Mucosa of rectum (tissue), 2 donors: ENCODE results near the gene SHC4.
A peak's percentile ranks its signal among the peaks of the same experiment; 100 is the strongest.

Experiments
- H3K27ac ChIP-seq, 2 donors: one replicate each; pipeline ENCODE4 v1.7.0; 2013; ENCODE audit warnings: inconsistent platforms in 2 of 2, low read depth in 2 of 2, low read length in 2 of 2
- H3K27me3 ChIP-seq, 2 donors: one replicate each; pipeline ENCODE4 v1.7.0; 2013; ENCODE audit warnings: low read length in 2 of 2; ENCODE audit not compliant: control insufficient read depth in 2 of 2, insufficient read depth in 2 of 2
- H3K36me3 ChIP-seq, 2 donors: one replicate each; pipeline ENCODE4 v1.7.0; 2013; ENCODE audit warnings: low read length in 2 of 2; ENCODE audit not compliant: control insufficient read depth in 2 of 2, insufficient read depth in 2 of 2
- H3K4me1 ChIP-seq, 2 donors: one replicate each; pipeline ENCODE4 v1.7.0; 2013; ENCODE audit warnings: low read length in 2 of 2, mild to moderate bottlenecking in 1 of 2; ENCODE audit not compliant: control insufficient read depth in 2 of 2, insufficient read depth in 2 of 2
- H3K4me3 ChIP-seq, 2 donors: one replicate each; pipeline ENCODE4 v1.7.0; 2013; ENCODE audit warnings: low read length in 2 of 2
- H3K9ac ChIP-seq, 2 donors: one replicate each; pipeline ENCODE4 v1.7.0; 2013; ENCODE audit warnings: low read length in 2 of 2, low read depth in 1 of 2, mild to moderate bottlenecking in 1 of 2
- H3K9me3 ChIP-seq, 2 donors: one replicate each; pipeline ENCODE4 v1.7.0; 2013; ENCODE audit warnings: low read length in 2 of 2; ENCODE audit not compliant: control insufficient read depth in 2 of 2
- donor health status: healthy.
- donor health status: Normal muscosa, but diverticular disease.

SHC4 gene, protein sequence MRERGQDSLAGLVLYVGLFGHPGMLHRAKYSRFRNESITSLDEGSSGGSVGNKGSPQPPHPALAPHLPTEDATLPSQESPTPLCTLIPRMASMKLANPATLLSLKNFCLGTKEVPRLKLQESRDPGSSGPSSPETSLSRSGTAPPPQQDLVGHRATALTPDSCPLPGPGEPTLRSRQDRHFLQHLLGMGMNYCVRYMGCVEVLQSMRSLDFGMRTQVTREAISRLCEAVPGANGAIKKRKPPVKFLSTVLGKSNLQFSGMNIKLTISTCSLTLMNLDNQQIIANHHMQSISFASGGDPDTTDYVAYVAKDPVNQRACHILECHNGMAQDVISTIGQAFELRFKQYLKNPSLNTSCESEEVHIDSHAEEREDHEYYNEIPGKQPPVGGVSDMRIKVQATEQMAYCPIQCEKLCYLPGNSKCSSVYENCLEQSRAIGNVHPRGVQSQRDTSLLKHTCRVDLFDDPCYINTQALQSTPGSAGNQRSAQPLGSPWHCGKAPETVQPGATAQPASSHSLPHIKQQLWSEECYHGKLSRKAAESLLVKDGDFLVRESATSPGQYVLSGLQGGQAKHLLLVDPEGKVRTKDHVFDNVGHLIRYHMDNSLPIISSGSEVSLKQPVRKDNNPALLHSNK

DNA sequence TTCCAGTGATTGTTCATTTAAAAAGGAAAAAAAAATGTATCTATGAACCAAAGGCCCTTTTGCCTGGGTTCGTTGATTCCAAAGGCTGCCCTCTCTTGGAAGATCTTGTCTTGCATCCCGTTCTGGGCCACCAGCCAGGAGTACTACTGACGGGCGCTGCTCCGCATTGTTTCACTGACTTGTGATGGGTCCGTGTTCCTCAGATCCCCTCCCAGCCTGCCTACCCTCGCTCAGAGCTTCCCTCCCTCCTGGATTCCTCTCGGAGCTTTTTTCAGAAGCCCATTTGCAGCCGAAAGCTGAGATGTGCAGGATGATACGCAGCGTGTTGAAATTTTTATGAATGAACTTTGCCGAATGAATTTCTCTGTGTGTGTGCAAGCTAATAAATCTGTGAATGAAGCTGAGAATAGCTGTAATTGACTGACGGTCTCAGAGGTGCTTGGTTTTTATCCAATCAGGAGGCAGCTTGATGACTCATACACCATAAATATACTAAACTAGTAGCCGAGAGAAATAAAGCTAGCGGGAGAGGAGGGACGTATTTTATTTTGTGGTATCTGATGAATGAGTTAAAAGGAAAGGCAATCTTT is at the start of gene SHC4:
Gene SHC4 (minus strand): TSS at position 396 of the 590 bp plus-strand sequence. CDS start 904 bp downstream, outside the sequence.
- no peaks in the 10 kb centered on the region for H3K36me3 ChIP-seq
- H3K27ac ChIP-seq, result no peak within 1 kb of the TSS
- H3K9me3 ChIP-seq, result no peaks in the 10 kb centered on the region
- peak within 1 kb of the TSS; percentile 53 to 65 for H3K4me3 ChIP-seq
- peaks cover 6 to 8% of the 10 kb centered on the region in 2 donors for H3K4me1 ChIP-seq
- H3K9ac ChIP-seq, result peak within 1 kb of the TSS in 1 of 2 donors; percentile 47
- peaks cover 5 to 32% of the 10 kb centered on the region in 2 donors for H3K27me3 ChIP-seq

GRCh38 chr15:48999314-48999713 is 35.6 kb upstream of the SHC4 start:
- H3K9ac ChIP-seq, result no peak overlapping the region
- H3K36me3 ChIP-seq, result peaks cover 34 to 42% of the 10 kb centered on the region in 2 donors

DNA sequence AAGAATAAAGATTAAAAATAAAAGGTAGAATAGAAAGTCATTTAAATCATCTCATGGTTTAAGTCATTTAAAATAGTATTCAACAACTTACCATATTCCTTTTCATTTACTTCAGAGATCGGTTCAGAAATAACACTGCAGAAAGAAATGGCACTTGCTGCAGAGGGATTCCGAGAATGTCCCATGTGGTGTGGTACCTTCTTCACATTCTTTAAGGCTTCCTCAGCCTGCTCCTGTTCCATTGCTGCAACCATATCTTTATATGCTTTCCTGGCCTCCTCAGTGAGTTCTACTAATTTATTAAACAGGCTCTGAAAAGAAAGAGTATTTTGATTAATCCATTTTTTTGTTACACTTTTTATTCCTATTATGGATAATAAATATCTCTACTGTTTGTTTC is 32.6 kb upstream of the SHC4 start:
- Histone ChIP-seq H3K4me1 (no peaks in the 10 kb centered on the region), H3K27ac (no peak overlapping the region), H3K36me3 (peaks cover 49 to 67% of the 10 kb centered on the region in 2 donors), H3K4me3 (no peak overlapping the region), H3K9ac (no peak overlapping the region), H3K9me3 (no peaks in the 10 kb centered on the region), H3K27me3 (no peaks in the 10 kb centered on the region)

More at GRCh38 chr15:48999314-48999713, 35.6 kb upstream of the SHC4 start:
- H3K27ac ChIP-seq, result no peak overlapping the region
- no peaks in the 10 kb centered on the region for H3K27me3 ChIP-seq
- no peak overlapping the region for H3K4me3 ChIP-seq
- no peaks in the 10 kb centered on the region for H3K4me1 ChIP-seq
- no peaks in the 10 kb centered on the region for H3K9me3 ChIP-seq

GRCh38 chr15:48993380-48993779 is 29.7 kb upstream of the SHC4 start:
- Histone ChIP-seq H3K4me1 (no peaks in the 10 kb centered on the region), H3K27me3 (no peaks in the 10 kb centered on the region), H3K9me3 (no peaks in the 10 kb centered on the region), H3K27ac (no peak overlapping the region), H3K4me3 (no peak overlapping the region), H3K36me3 (peaks cover 35 to 51% of the 10 kb centered on the region in 2 donors), H3K9ac (no peak overlapping the region)

GRCh38 chr15:48992545-48992944 is 28.8 kb upstream of the SHC4 start:
- H3K27me3 ChIP-seq, result no peaks in the 10 kb centered on the region
- no peak overlapping the region for H3K4me3 ChIP-seq
- H3K4me1 ChIP-seq, result no peaks in the 10 kb centered on the region
- H3K27ac ChIP-seq, result no peak overlapping the region
- H3K36me3 ChIP-seq, result peaks cover 32 to 50% of the 10 kb centered on the region in 2 donors
- no peak overlapping the region for H3K9ac ChIP-seq
- no peaks in the 10 kb centered on the region for H3K9me3 ChIP-seq

DNA sequence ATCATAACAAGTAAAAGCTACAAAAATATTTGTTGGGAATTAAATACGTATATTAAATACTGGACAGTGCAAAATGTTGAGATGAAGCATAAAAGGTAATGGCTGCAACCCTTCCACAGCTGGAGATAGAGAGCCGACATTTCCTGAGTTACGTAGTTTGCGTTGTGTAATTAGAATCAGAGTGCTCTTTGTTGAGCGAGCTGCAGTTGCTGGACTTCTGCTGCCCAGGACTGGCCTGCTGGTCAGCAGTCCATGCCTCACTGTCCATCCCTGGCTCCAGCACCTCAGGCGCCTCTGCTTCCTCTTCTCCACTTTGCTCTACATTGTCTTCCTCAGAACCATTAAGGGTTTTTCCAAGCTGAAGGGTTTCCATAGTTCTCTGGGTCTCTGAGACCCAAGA is 28.4 kb upstream of the SHC4 start:
- no peak overlapping the region for H3K9ac ChIP-seq
- H3K36me3 ChIP-seq, result peaks cover 28 to 50% of the 10 kb centered on the region in 2 donors
- no peaks in the 10 kb centered on the region for H3K27me3 ChIP-seq
- no peaks in the 10 kb centered on the region for H3K4me1 ChIP-seq
- no peak overlapping the region for H3K27ac ChIP-seq
- H3K9me3 ChIP-seq, result no peaks in the 10 kb centered on the region
- no peak overlapping the region for H3K4me3 ChIP-seq

GRCh38 chr15:48989170-48989569 is 25.5 kb upstream of the SHC4 start:
- H3K27me3 ChIP-seq, result no peaks in the 10 kb centered on the region
- no peaks in the 10 kb centered on the region for H3K4me1 ChIP-seq
- no peaks in the 10 kb centered on the region for H3K9me3 ChIP-seq
- no peak overlapping the region for H3K9ac ChIP-seq
- H3K27ac ChIP-seq, result no peak overlapping the region
- peaks cover 16 to 27% of the 10 kb centered on the region in 2 donors for H3K36me3 ChIP-seq
- H3K4me3 ChIP-seq, result no peak overlapping the region

DNA sequence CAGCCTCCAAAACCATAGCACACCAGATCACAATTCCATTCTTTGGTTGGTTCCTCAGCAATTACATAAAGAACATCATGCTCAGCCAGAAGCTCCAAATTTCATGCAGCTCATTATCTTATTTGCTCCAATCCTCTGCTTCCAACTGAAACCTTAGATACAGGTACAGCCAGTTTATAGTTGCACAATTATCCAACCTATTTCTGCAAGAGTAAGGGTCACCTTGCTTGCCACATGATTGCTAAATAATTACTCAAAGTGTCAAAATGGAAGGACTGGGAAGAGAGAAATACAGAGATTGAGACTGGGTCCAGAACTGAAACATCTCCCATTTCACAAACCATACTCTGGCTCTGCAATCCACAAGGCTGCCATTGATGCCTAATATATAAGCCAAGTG is 23.4 kb upstream of the SHC4 start:
- no peak overlapping the region for H3K4me3 ChIP-seq
- no peaks in the 10 kb centered on the region for H3K9me3 ChIP-seq
- no peak overlapping the region for H3K27ac ChIP-seq
- H3K36me3 ChIP-seq, result peaks cover 8 to 12% of the 10 kb centered on the region in 2 donors
- H3K9ac ChIP-seq, result no peak overlapping the region
- H3K4me1 ChIP-seq, result no peaks in the 10 kb centered on the region
- no peaks in the 10 kb centered on the region for H3K27me3 ChIP-seq

- Histone ChIP-seq H3K4me1 (no peaks in the 10 kb centered on the region), H3K4me3 (no peak overlapping the region)
Observed at GRCh38 chr15:48986240-48986639, 22.5 kb upstream of the SHC4 start.

DNA sequence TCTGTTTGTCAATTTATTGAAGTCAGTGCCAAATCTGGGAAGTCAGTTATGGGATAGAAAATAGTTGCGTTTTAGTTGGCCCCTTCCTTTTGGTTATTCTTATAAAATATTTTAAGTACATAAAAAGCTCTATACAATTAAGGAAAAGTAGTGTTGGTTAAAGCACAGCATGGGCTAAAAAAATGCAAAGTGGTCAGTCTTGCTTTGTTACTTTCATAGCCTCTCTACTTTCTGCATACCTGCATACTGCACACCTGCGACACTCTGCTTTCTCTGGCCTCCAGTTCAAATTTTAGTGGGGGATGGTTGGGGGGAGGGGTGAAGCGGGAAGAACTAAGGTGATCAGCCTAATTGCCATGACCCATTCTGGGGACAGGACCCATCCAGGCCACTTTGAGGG is 21.8 kb upstream of the SHC4 start:
- H3K9ac ChIP-seq, result no peak overlapping the region
- H3K9me3 ChIP-seq, result no peaks in the 10 kb centered on the region
- H3K27me3 ChIP-seq, result no peaks in the 10 kb centered on the region
- H3K4me3 ChIP-seq, result no peak overlapping the region
- no peaks in the 10 kb centered on the region for H3K36me3 ChIP-seq
- no peaks in the 10 kb centered on the region for H3K4me1 ChIP-seq
- H3K27ac ChIP-seq, result no peak overlapping the region

More at GRCh38 chr15:48986240-48986639, 22.5 kb upstream of the SHC4 start:
- no peak overlapping the region for H3K9ac ChIP-seq
- H3K27ac ChIP-seq, result no peak overlapping the region
- H3K27me3 ChIP-seq, result no peaks in the 10 kb centered on the region
- peaks cover 0 to 4% of the 10 kb centered on the region in 2 donors for H3K36me3 ChIP-seq
- H3K9me3 ChIP-seq, result no peaks in the 10 kb centered on the region
